Peyer's patch (tissue), 4 donors: ENCODE data around the gene HAND2.

Experiments
- POLR2A ChIP-seq, 2 donors: fragments of 450-650 bp; IDR thresholded peaks; one replicate each; pipeline ENCODE4 v1.5.1; 2017; ENCODE audit warnings: antibody characterized with exemption in 2 of 2, mild to moderate bottlenecking in 2 of 2, moderate library complexity in 2 of 2
- TF ChIP-seq, protein P1 (sequence below), 6 experiments: fragments of 450-650 bp in 4 of 6; fragments of 200-600 bp in 2 of 6; sonication (generic) in 1 of 6; IDR thresholded peaks; one replicate each; pipeline ENCODE4 v1.5.1; 2017 to 2019; ENCODE audit warnings: antibody characterized with exemption in 6 of 6, mild to moderate bottlenecking in 3 of 6, moderate library complexity in 1 of 6

- TF ChIP-seq, protein P1, sequence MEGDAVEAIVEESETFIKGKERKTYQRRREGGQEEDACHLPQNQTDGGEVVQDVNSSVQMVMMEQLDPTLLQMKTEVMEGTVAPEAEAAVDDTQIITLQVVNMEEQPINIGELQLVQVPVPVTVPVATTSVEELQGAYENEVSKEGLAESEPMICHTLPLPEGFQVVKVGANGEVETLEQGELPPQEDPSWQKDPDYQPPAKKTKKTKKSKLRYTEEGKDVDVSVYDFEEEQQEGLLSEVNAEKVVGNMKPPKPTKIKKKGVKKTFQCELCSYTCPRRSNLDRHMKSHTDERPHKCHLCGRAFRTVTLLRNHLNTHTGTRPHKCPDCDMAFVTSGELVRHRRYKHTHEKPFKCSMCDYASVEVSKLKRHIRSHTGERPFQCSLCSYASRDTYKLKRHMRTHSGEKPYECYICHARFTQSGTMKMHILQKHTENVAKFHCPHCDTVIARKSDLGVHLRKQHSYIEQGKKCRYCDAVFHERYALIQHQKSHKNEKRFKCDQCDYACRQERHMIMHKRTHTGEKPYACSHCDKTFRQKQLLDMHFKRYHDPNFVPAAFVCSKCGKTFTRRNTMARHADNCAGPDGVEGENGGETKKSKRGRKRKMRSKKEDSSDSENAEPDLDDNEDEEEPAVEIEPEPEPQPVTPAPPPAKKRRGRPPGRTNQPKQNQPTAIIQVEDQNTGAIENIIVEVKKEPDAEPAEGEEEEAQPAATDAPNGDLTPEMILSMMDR (IDR thresholded peaks at IDR 0.05) = no peak
- TF ChIP-seq POLR2A (IDR thresholded peaks at IDR 0.05) = no peak
Measured at GRCh38 chr4:173534434-173534833, 4.4 kb upstream of the HAND2 start.
